ENCODE data around the gene SEPTIN1. TPM values are rescaled to one million over a fixed set of nuclear protein-coding genes. Genes with fewer than 3 reads are reported as not detected.

Gene SEPTIN1
- polyA plus RNA-seq, 3 donors, result 0.31 to 0.60 (median 0.49) TPM

DNA sequence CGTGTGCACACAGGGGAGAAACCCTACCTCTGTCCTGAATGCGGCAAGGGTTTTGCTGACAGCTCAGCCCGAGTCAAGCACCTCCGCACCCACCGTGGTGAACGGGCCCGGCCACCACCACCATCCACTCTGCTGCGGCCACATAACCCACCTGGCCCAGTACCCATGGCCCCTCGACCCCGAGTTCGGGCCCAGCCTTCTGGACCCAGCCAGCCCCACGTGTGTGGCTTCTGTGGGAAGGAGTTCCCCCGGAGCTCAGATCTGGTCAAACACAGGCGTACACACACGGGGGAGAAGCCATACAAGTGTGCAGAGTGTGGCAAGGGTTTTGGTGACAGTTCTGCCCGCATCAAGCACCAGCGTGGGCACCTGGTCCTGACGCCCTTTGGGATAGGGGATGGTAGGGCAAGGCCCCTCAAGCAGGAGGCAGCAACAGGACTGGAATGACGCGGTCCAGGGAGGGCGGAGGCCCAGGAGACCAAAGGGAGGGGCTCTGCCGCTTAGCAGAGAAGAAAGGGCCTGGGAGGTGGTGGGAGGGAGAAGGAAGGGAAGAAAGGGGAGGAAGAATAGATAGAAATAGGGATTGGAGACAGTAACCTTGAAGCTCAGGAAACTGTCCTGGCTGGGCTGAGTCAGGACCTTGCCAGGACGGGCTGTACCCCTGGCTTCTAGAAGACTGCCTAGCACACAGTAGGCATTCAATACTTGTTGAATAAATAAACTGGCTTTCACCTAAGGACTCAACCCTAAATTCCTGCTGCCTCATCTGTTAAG is 16.5 kb upstream of the SEPTIN1 start:
- H3K27ac ChIP-seq (ENCODE audit: low read depth in 1 of 2, low read length in 2 of 2), result no peak overlapping the region
- peaks cover 5 to 22% (median 15%) of the 10 kb centered on the region in 3 donors for H3K27me3 Mint-ChIP-seq (ENCODE audit: low read depth in 3 of 3)
- H3K36me3 Mint-ChIP-seq, result peaks cover 5 to 13% of the 10 kb centered on the region in 2 donors
- H3K9me3 ChIP-seq (replicated peaks in 1 of 2; ENCODE audit: control insufficient read depth in 1 of 2, insufficient read depth in 1 of 2, low read length in 2 of 2), result no peaks in the 10 kb centered on the region
- no peak overlapping the region for H3K4me2 ChIP-seq (replicated peaks; ENCODE audit: extremely low read depth, low read length, poor library complexity, severe bottlenecking)
- no peaks in the 10 kb centered on the region for H3K27me3 ChIP-seq (ENCODE audit: control insufficient read depth in 2 of 2, insufficient read depth in 2 of 2, low read length in 2 of 2)
- H3K79me2 ChIP-seq (ENCODE audit: insufficient read depth, low read length), result no peaks in the 10 kb centered on the region
- WGBS (ENCODE audit: insufficient coverage), result 89% methylated on average over 15 of the region's 23 CpGs
- TF ChIP-seq, protein P1, sequence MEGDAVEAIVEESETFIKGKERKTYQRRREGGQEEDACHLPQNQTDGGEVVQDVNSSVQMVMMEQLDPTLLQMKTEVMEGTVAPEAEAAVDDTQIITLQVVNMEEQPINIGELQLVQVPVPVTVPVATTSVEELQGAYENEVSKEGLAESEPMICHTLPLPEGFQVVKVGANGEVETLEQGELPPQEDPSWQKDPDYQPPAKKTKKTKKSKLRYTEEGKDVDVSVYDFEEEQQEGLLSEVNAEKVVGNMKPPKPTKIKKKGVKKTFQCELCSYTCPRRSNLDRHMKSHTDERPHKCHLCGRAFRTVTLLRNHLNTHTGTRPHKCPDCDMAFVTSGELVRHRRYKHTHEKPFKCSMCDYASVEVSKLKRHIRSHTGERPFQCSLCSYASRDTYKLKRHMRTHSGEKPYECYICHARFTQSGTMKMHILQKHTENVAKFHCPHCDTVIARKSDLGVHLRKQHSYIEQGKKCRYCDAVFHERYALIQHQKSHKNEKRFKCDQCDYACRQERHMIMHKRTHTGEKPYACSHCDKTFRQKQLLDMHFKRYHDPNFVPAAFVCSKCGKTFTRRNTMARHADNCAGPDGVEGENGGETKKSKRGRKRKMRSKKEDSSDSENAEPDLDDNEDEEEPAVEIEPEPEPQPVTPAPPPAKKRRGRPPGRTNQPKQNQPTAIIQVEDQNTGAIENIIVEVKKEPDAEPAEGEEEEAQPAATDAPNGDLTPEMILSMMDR (IDR thresholded peaks at IDR 0.05), result no peak
- peaks cover 27 to 41% of the 10 kb centered on the region in 2 donors for H3K4me1 ChIP-seq (ENCODE audit: control insufficient read depth in 1 of 2, insufficient read depth in 2 of 2, low read length in 2 of 2)
- intact Hi-C loops (cut with micrococcal nuclease), result no loop called here
- H3K4me1 Mint-ChIP-seq, result peaks cover 45% of the 10 kb centered on the region
- H3K4me3 ChIP-seq (replicated peaks in 1 of 3; ENCODE audit: low read depth in 2 of 3, low read length in 3 of 3), result no peak overlapping the region
- H3K9me3 Mint-ChIP-seq, result peaks cover 0 to 2% (median 0%) of the 10 kb centered on the region in 7 donors
- no peak overlapping the region for H3K4me3 Mint-ChIP-seq
- H3K9ac ChIP-seq (ENCODE audit: insufficient read depth, low read length, poor library complexity, severe bottlenecking), result no peak overlapping the region
- no peak overlapping the region for H2AFZ ChIP-seq (ENCODE audit: insufficient read depth, low read depth, low read length, poor library complexity, severe bottlenecking)
- H4K20me1 ChIP-seq (ENCODE audit: insufficient read depth, low read length), result no peaks in the 10 kb centered on the region
- no peaks in the 10 kb centered on the region for H3K36me3 ChIP-seq (replicated peaks in 1 of 2; ENCODE audit: control insufficient read depth in 1 of 2, insufficient read depth in 2 of 2, low read length in 2 of 2)
- no peak for DNase-seq
- H3K27ac Mint-ChIP-seq, result peak overlapping the region in 1 of 7 donors; percentile 5

DNA sequence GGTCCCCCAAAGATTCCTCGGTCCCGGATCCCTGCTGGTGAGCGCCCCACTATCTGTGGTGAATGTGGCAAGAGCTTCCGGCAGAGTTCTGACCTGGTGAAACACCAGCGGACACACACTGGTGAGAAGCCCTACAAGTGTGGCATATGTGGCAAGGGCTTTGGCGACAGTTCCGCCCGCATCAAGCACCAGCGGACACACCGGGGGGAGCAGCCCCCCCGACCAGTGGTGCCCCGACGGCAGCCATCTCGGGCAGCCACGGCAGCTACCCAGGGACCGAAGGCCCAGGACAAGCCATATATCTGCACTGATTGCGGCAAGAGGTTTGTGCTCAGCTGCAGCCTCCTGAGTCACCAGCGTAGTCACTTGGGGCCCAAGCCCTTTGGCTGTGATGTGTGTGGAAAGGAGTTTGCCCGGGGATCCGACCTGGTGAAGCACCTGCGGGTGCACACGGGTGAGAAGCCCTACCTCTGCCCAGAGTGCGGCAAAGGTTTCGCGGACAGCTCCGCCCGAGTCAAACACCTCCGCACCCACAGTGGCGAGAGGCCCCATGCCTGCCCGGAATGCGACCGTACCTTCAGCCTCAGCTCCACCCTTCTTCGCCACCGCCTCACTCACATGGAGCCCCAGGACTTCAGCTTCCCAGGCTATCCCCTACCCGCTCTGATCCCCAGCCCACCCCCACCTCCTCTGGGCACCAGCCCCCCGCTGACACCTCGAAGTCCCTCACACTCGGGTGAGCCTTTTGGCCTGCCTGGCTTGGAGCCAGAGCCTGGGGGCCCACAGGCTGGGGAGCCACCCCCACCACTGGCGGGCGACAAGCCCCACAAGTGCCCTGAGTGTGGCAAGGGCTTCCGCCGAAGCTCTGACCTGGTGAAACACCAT is 15.7 kb upstream of the SEPTIN1 start:
- H3K27ac Mint-ChIP-seq, result no peak overlapping the region
- H3K9me3 Mint-ChIP-seq, result no peaks in the 10 kb centered on the region
- peaks cover 21 to 34% of the 10 kb centered on the region in 2 donors for H3K4me1 ChIP-seq (ENCODE audit: control insufficient read depth in 1 of 2, insufficient read depth in 2 of 2, low read length in 2 of 2)

More for the DNA sequence above, 15.7 kb upstream of the SEPTIN1 start:
- Histone ChIP-seq H4K20me1 (ENCODE audit: insufficient read depth, low read length) (no peaks in the 10 kb centered on the region), H3K4me3 (replicated peaks in 1 of 3; ENCODE audit: low read depth in 2 of 3, low read length in 3 of 3) (no peak overlapping the region), H3K79me2 (ENCODE audit: insufficient read depth, low read length) (no peaks in the 10 kb centered on the region), H3K27me3 (ENCODE audit: control insufficient read depth in 2 of 2, insufficient read depth in 2 of 2, low read length in 2 of 2) (no peaks in the 10 kb centered on the region), H3K9ac (ENCODE audit: insufficient read depth, low read length, poor library complexity, severe bottlenecking) (no peak overlapping the region), H3K9me3 (replicated peaks in 1 of 2; ENCODE audit: control insufficient read depth in 1 of 2, insufficient read depth in 1 of 2, low read length in 2 of 2) (no peaks in the 10 kb centered on the region), H3K27ac (ENCODE audit: low read depth in 1 of 2, low read length in 2 of 2) (no peak overlapping the region), H2AFZ (ENCODE audit: insufficient read depth, low read depth, low read length, poor library complexity, severe bottlenecking) (no peak overlapping the region), H3K36me3 (replicated peaks in 1 of 2; ENCODE audit: control insufficient read depth in 1 of 2, insufficient read depth in 2 of 2, low read length in 2 of 2) (no peaks in the 10 kb centered on the region), H3K4me2 (replicated peaks; ENCODE audit: extremely low read depth, low read length, poor library complexity, severe bottlenecking) (no peak overlapping the region)
- DNase-seq, result no peak
- H3K4me3 Mint-ChIP-seq, result no peak overlapping the region
- peaks cover 5 to 25% (median 14%) of the 10 kb centered on the region in 3 donors for H3K27me3 Mint-ChIP-seq (ENCODE audit: low read depth in 3 of 3)
- peaks cover 40% of the 10 kb centered on the region for H3K4me1 Mint-ChIP-seq
- 95% methylated on average over 39 of the region's 42 CpGs for WGBS (ENCODE audit: insufficient coverage)
- peaks cover 5 to 13% of the 10 kb centered on the region in 2 donors for H3K36me3 Mint-ChIP-seq
- intact Hi-C loops (cut with micrococcal nuclease), result no loop called here
- TF ChIP-seq, protein P1 (IDR thresholded peaks at IDR 0.05), result no peak

Measured in CD14-positive monocyte (primary cell).